Muscle layer of duodenum (tissue), 2 donors: Measurements from ENCODE around the gene SCAPER.
"Not testable (repeated sequence)": the region's sequence is repeated elsewhere in the genome, so short reads cannot be mapped to it uniquely, and the experiment has no call there.

Experiments used
- H3K27ac ChIP-seq: one replicate; pipeline ENCODE4 v1.7.0; 2013; ENCODE audit warnings: mild to moderate bottlenecking, low read length
- H3K27me3 ChIP-seq: one replicate; pipeline ENCODE4 v1.7.0; 2013; ENCODE audit warnings: low read depth, mild to moderate bottlenecking, control low read depth, low read length
- H3K36me3 ChIP-seq, 2 donors: one replicate each; pipeline ENCODE4 v1.7.0; 2013; ENCODE audit warnings: low read length in 2 of 2, control low read depth in 1 of 2, mild to moderate bottlenecking in 1 of 2; ENCODE audit not compliant: insufficient read depth in 2 of 2, control insufficient read depth in 1 of 2
- H3K4me1 ChIP-seq, 2 donors: one replicate each; pipeline ENCODE4 v1.7.0; 2013; ENCODE audit warnings: low read length in 2 of 2, mild to moderate bottlenecking in 2 of 2, control low read depth in 1 of 2, moderate library complexity in 1 of 2; ENCODE audit not compliant: insufficient read depth in 2 of 2, control insufficient read depth in 1 of 2
- H3K4me3 ChIP-seq, 2 donors: one replicate each; pipeline ENCODE4 v1.7.0; 2013; ENCODE audit warnings: low read length in 2 of 2, low read depth in 1 of 2, mild to moderate bottlenecking in 1 of 2
- H3K9me3 ChIP-seq, 2 donors: one replicate each; pipeline ENCODE4 v1.7.0; 2013; ENCODE audit warnings: low read length in 2 of 2, control low read depth in 1 of 2, mild to moderate bottlenecking in 1 of 2; ENCODE audit not compliant: control insufficient read depth in 1 of 2
- donor health status: healthy.

Gene SCAPER

DNA sequence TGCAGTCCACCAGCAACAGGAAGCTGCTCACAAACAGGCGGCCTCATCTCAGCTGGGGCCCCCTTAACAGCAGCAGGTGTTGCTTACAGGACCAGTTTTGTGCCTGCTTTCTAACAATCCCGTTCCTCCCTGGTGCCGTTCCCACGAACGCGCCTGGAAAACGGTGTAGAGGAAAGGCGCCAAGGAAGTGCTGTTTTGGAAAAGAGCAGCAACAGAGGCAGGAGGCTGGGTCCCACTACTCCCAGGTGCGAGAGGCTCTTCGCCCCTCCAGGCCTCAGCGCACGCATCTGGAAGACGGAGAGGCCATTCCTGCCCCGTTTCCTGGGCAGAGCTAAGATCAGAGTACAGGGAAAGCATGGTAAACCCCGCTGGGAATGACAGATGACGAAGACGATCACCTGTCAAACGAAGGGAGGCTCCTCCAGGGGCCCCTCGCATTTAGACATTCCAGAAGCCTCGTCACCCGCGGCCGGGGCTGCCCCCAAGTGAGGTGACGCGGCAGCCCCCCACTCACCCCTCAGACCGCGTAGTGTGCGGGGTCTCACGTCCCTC is 603 bp downstream of the SCAPER start:
- peak overlapping the region; percentile 67 to 88 for H3K4me3 ChIP-seq
- H3K4me1 ChIP-seq: peaks cover 13 to 14% of the 10 kb centered on the region in 2 donors
- H3K27ac ChIP-seq: peak overlapping the region; percentile 51
- H3K36me3 ChIP-seq: no peaks in the 10 kb centered on the region
- H3K9me3 ChIP-seq: no peaks in the 10 kb centered on the region
- H3K27me3 ChIP-seq: no peaks in the 10 kb centered on the region

DNA sequence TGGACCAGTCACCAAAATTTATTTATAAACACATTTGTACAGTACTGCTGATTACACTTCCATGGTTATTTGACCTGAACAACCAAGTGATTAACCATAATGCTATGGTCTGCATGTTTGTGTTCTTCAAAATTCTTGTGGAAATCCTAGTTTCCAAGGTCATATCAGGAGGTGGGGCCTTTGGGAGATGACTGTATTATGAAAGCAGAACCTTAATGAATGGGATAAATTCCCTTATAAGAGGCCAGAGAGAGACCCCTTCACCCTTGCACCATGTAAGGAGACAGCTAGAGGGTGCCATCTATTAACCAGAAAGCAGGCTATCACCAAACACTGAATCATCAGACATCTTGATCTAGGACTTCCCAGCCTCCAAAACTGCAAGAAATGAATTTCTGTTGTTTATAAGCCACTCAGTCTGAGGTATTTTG is 1.9 kb downstream of the SCAPER start:
- Histone ChIP-seq H3K36me3 (no peaks in the 10 kb centered on the region), H3K27ac (no peak overlapping the region), H3K9me3 (no peaks in the 10 kb centered on the region), H3K27me3 (no peaks in the 10 kb centered on the region), H3K4me1 (peaks cover 13 to 14% of the 10 kb centered on the region in 2 donors), H3K4me3 (peak overlapping the region in 1 of 2 donors; percentile 17)

DNA sequence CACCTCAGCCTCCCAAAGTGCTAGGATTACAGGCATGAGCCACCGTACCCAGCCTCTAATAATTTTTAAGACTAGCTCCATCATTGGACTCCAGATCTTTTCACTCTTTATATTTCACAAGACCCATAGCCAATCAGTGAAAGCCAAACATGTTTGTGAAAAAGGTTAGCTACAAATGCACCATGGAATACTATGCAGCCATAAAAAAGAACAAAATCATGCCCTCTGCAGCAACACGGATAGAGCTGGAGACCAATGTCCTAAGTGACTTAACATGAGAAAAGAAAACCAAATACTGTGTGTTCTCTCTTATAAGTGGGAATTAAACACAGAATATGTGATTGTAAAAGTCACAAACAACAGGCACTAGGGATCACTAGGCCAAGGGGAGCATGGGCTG is 3.2 kb downstream of the SCAPER start:
- no peak overlapping the region for H3K4me3 ChIP-seq
- no peaks in the 10 kb centered on the region for H3K9me3 ChIP-seq
- peaks cover 13 to 14% of the 10 kb centered on the region in 2 donors for H3K4me1 ChIP-seq
- H3K36me3 ChIP-seq: no peaks in the 10 kb centered on the region
- H3K27me3 ChIP-seq: no peaks in the 10 kb centered on the region
- no peak overlapping the region for H3K27ac ChIP-seq

DNA sequence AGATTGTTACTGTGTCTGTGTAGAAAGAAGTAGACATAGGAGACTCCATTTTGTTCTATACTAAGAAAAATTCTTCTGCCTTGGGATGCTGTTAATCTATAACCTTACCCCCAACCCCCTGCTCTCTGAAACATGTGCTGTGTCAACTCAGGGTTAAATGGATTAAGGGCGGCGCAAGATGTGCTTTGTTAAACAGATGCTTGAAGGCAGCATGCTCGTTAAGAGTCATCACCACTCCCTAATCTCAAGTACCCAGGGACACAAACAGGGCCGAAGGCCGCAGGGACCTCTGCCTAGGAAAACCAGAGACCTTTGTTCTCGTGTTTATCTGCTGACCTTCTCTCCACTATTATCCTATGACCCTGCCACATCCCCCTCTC is 5.2 kb downstream of the SCAPER start:
- not testable (repeated sequence) for H3K27ac ChIP-seq

DNA sequence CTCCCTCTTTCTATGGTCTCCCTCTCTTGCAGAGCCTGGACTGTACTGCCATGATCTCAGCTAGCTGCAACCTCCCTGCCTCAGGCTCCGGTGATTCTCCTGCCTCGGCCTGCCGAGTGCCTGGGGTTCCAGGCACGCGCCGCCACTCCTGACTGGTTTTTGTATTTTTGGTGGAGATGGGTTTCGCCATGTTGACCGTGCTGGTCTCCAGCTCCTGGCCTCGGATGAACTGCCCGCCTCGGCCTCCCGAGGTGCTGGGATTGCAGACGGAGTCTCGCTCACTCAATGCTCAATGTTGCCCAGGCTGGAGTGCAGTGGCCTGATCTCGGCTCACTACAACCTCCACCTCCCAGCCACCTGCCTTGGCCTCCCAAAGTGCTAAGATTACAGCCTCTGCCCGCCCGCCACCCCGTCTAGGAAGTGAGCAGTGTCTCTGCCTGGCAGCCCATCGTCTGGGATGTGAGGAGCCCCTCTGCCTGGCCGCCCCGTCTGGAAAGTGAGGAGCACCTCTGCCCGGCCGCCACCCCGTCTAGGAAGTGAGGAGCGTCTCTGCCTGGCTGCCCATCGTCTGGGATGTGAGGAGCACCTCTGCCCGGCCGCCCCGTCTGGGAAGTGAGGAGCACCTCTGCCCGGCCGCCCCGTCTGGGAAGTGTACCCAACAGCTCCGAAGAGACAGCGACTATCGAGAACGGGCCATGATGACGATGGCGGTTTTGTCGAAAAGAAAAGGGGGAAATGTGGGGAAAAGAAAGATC is 5.8 kb downstream of the SCAPER start:
- H3K27me3 ChIP-seq, H3K36me3 ChIP-seq: not testable (repeated sequence)
- peaks cover 9 to 13% of the 10 kb centered on the region in 2 donors for H3K4me1 ChIP-seq

More for the DNA sequence above, 5.2 kb downstream of the SCAPER start:
- not testable (repeated sequence) for H3K27me3 ChIP-seq, H3K9me3 ChIP-seq, H3K4me3 ChIP-seq, H3K36me3 ChIP-seq
- H3K4me1 ChIP-seq: peaks cover 9 to 13% of the 10 kb centered on the region in 2 donors

DNA sequence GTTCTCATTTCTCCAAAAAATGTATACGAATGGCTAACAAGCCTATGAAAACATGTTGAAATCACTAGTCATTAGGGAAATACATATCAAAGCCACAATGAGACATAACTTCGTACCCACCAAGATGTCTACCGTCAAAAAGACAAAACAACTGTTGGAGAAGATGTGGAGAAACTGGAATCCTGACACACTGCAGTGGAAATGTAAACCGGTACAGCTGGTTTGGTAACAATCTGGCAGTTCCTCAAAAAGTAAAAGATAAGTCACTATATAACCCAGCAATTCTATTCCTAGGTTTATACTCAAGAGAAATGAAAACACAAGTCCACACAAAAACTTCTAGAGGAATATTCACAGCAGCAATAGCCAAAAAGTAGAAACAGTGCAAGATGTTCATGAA is 7.0 kb downstream of the SCAPER start:
- no peaks in the 10 kb centered on the region for H3K9me3 ChIP-seq
- H3K27ac ChIP-seq: no peak overlapping the region
- H3K4me3 ChIP-seq: no peak overlapping the region
- H3K4me1 ChIP-seq: peaks cover 0 to under 1% of the 10 kb centered on the region in 2 donors
- H3K27me3 ChIP-seq: no peaks in the 10 kb centered on the region
- H3K36me3 ChIP-seq: no peaks in the 10 kb centered on the region

More for the DNA sequence above, 5.8 kb downstream of the SCAPER start:
- not testable (repeated sequence) for H3K4me3 ChIP-seq, H3K9me3 ChIP-seq, H3K27ac ChIP-seq

DNA sequence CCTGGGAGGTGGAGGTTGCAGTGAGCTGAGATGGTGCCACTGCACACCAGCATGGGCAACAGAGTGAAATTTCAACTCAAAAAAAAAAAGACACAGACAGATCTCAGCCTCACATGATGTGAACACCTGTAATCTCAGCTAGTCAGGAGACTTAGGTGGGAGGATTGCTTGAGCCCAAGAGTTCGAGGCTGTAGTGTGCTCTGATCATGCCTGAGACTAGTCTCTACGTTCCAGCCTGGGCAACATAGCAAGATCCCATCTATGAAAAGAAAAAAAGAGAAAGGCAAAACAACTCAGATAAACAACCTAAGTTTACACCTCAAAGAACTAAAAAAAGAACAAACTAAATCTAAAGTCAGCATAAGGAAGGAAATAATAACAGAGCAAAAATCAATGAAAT is 11.0 kb downstream of the SCAPER start:
- H3K36me3 ChIP-seq: no peaks in the 10 kb centered on the region
- H3K27ac ChIP-seq: no peak overlapping the region
- no peaks in the 10 kb centered on the region for H3K27me3 ChIP-seq
- no peaks in the 10 kb centered on the region for H3K9me3 ChIP-seq
- H3K4me3 ChIP-seq: no peak overlapping the region
- H3K4me1 ChIP-seq: no peaks in the 10 kb centered on the region

DNA sequence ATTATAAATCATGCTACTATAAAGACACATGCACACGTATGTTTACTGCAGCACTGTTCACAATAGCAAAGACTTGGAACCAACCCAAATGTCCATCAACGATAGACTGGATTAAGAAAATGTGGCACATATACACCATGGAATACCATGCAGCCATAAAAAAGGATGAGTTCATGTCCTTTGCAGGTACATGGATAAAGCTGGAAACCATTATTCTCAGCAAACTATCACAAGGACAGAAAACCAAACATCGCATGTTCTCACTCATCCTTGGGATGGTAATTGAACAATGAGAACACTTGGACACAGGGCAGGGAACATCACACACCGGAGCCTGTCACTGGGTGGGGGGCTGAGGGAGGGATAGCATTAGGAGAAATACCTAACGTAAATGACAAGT is 12.3 kb downstream of the SCAPER start:
- not testable (repeated sequence) for H3K27me3 ChIP-seq

DNA sequence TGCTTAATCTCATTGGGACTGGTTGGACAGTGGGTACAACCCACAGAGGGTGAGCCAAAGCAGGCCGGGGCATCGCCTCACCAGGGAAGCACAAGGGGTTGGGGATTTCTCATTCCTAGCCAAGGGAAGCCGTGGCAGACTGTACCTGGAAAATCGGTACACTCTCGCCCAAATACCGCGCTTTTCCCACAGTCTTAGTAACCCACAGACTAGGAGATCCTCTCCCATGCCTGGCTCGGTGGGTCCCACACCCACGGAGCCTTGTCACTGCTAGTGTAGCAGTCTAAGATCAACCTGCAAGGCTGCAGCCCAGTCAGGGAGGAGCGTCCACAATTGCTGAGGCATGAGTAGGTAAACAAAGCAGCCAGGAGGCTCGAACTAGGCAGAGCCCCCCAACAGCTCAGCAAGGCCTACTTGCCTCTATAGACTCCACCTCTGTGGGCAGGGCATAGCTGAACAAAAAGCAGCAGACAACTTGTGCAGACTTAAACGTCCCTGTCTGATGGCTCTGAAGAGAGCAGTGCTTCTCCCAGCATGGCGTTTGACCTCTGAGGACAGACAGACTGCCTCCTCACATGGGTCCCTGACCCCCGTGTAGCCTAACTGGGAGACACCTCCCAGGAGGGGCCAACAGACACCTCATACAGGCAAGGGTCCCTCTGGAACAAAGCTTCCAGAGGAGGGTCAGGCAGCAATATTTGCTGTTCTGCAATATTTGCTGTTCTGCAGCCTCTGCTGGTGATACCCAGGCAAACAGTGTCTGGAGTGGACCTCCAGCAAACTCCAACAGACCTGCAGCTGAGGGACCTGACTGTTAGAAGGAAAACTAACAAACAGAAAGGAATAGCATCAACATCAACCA is 17.6 kb downstream of the SCAPER start:
- not testable (repeated sequence) for H3K36me3 ChIP-seq, H3K27me3 ChIP-seq, H3K4me3 ChIP-seq, H3K4me1 ChIP-seq, H3K9me3 ChIP-seq, H3K27ac ChIP-seq

More for the DNA sequence above, 12.3 kb downstream of the SCAPER start:
- H3K4me3 ChIP-seq, H3K9me3 ChIP-seq, H3K27ac ChIP-seq, H3K4me1 ChIP-seq, H3K36me3 ChIP-seq: not testable (repeated sequence)

DNA sequence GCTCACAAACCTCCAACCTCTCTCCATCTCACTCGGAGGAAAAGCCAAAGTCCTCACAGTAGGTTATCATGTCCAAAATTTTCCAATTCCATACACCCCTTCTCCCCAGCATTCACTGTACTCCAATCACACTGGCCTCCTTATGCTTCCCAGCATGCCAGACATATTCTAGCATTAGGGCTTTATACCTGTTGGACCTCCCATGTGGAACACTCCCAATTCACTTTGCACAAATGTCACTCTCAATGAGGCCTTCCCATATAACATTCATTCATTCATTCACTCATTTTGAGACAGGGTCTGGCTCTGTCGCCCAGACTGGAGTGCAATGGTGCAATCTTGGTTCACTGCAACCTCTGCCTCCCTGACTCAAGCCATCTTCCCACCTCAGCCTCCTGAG is 19.9 kb downstream of the SCAPER start:
- no peaks in the 10 kb centered on the region for H3K27me3 ChIP-seq

DNA sequence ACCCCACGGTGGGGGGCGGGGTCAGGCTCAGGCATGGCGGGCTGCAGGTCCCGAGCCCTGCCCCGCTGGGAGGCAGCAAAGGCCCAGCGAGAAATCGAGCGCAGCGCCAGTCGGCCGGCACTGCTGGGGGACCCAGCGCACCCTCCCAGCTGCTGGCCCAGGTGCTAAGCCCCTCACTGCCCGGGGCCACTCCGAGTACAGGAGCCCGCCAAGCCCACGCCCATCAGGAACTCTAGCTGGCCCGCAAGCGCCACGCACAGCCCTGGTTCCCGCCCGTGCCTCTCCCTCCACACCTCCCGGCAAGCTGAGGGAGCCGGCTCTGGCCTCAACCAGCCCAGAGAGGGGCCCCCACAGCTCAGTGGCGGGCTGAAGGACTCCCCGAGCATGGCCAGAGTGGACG is 29.2 kb downstream of the SCAPER start:
- no peaks in the 10 kb centered on the region for H3K9me3 ChIP-seq
- H3K4me3 ChIP-seq: no peak overlapping the region
- no peak overlapping the region for H3K27ac ChIP-seq
- H3K4me1 ChIP-seq: no peaks in the 10 kb centered on the region
- H3K27me3 ChIP-seq: no peaks in the 10 kb centered on the region
- H3K36me3 ChIP-seq: peaks cover 0 to 10% of the 10 kb centered on the region in 2 donors

More for the DNA sequence above, 19.9 kb downstream of the SCAPER start:
- H3K4me3 ChIP-seq: no peak overlapping the region
- peaks cover 0 to 3% of the 10 kb centered on the region in 2 donors for H3K9me3 ChIP-seq
- peaks cover 0 to 12% of the 10 kb centered on the region in 2 donors for H3K36me3 ChIP-seq
- no peaks in the 10 kb centered on the region for H3K4me1 ChIP-seq
- H3K27ac ChIP-seq: no peak overlapping the region
